Stimulated activated CD8-positive, alpha-beta memory T cell treated with anti-CD3 and anti-CD28 coated beads, Interleukin-4, amount 100 ng/mL, for 48 hours (primary cell): Measurements from ENCODE around the gene TREX2.
A peak's percentile ranks its signal among the peaks of the same experiment; 100 is the strongest.
"Not testable (repeated sequence)": the region's sequence is repeated elsewhere in the genome, so short reads cannot be mapped to it uniquely, and the experiment has no call there.

Experiments used
- DNase-seq: peaks from one replicate; pipeline ENCODE4 v3.0.0-alpha.2; 2020

The TREX2 gene

DNA sequence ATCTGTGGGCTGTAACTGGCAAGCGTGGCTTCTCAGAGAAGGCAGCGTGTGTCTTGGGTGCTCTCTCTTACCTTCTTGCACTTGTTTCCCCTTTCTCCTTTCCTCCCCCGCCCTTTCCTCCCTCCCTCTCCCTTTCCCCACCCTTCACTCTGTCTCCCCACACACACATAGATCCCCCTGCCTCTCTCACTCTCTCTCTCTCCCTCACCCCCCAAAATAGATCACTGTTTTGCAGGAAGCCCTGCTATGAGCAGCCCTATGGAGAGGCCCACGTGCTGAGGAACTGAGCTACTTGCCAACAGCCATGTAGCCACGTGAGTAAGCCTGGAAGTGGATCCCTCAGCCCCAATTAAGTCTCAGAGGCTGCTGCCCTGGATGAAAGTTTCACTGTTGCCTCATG is 40.4 kb downstream of the TREX2 start:
- no peak for DNase-seq

DNA sequence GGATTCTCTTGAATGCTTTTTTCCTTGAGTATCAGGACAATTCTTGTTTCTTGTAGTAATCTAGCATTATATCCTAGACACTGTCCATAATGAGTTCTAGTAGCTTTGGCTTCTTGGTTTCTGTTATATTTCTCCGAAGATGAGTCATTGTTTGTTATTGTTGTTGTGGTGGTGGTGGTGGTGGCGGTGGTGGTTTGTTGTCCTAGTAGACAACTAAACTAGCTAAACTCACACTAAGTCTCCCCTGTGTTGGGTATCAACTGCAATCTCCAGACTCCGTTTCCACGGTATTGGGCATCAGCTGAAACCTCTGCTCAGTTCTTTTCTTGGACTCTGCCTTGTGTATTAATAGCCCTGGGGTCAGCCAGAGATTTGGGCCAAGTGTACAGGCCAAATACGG is 41.5 kb downstream of the TREX2 start:
- DNase-seq: not testable (repeated sequence)

DNA sequence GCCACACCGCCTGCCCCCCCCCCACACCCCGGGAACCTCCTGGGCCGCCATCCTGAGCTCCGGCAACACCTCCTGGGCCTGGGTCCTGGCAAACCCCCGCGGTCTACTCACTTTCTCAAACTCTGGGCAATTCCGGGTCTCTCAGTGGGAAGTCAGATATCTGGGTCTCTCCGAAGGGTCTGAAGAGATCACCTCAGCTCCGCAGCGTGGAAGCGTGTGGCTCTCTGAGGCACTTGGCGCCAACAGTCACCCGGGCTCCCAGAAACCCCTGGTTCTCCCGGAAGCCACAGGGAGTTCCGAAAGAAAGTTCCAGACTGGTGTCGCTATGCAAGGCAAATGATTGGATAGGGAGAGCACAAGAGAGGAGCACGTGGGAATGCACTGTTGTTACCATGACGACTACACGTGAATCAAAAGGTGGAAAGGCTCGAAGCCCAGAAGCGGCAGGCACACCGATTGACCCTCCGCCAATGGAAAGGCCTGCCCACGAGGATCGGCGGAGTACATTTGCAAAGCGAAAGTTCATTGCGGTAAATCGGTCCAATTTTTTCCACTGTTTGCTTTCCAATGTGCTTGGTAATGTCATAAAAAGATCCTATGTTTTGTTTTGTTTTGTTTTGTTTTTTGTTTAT is 44.6 kb downstream of the TREX2 start, which contains the start of gene PNMA6E:
PNMA6E (minus strand) TSS at position 218 of the 632 bp plus-strand sequence. CDS start 2,501 bp downstream, outside the sequence.
- no peak for DNase-seq

DNA sequence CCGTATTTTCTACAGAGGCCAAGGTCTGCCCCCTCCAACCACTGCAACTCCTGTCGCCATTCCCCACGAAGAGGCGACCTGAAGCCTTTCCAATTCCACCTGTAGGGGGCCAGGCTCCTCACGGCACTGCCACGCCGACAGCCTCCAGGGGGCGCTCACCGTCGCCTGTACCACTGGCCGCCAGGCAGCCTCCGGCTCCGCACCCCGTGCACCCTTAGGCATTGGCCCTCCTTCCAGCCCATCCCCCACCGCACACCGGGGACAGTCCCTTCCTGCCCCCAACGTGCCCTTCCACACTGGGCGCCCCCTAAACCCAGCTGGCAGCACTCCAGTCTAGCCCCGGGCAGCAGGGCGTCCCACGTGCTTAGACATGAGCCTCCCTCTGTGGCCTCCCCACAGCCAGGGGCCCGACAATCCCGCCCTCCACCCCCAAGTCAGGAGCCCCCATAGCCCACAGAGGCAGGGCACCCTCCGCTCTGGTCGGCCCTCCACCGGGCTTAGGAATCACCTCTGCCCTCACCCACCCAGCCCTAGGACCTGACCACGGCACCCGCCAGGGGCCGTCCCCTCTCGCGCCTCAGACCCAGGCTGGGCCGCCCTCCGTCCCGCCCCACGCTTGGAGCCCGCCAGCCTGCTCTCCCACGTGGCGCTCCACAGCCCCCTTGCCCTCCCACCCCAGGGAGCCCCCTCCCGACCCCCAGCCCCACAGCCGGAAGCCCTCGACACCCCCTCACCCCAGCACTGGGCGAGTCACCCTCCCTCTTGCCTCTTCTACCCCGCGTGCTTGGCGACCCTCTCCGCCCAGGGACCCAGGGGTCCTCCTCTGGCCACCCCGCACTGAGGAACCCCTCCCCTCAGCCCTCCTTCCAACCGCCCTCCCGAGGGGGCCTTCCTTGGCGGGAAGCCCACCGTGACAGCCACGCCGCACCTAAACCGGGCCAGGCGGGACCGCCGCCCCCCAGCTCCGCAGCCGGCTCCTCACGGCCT is 45.4 kb downstream of the TREX2 start:
- peak; percentile 79 for DNase-seq

DNA sequence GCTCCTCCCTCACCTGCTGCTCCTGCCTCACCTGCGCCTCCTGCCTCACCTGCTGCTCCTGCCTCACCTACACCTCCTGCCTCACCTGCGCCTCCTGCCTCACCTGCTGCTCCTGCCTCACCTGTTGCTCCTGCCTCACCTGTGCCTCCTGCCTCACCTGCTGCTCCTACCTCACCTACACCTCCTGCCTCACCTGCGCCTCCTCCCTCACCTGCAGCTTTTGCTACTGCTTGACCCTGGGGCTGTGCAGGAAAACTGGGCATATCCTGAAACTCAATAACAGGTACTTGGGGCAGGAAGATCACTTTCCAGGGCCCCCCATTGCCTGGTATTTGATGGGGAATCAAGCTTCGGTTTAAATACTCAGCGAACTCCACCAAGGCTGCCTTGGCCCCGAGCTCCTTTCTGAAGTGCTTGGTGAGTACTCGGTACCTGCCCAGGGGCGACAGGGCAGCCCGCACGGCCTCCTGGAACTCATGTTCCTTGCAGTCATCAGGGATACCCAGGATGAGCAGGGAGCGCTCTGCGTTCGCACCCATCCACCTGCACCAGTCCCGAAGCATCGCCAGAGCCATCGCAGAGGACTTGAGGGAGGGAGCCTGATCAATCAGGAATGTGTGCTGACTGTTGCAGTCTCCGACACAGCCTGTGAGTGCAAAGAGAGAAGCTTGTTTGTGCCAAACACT is 47.4 kb downstream of the TREX2 start:
- no peak for DNase-seq

DNA sequence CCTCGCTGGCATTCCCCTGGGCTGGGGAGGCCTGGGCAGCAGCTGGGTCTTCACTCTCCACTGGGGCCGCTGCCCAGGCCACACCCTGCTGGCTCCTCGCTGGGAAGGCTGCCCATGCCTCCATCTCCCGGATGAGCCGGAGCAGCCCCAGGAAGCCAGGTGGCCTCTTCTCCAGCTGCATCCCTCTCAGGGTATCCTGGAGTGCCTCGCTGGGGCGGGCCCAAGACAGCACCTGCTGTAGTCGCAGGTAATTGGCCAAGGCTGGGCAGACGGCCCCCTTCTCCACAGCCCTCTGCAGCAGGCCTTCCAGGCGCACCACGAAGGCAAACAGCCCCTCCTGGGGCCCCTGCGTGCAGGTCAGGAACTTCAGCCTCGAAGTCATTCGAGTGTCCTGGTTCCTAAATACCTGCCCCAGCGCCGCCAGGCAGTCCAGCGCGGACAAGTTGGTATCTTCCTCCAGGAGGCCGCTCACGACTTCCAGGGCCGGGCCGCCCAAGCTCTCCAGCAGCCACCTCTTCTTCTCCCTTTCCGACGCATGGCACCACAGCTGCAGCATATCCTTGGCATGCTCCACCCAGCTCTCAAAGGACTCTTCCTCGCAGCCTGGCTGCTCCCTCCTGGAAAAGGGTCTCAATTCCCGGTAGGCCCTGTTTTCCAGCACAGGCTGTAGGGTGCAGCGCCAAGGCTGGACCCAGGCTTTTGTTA is 48.4 kb downstream of the TREX2 start:
- no peak for DNase-seq

DNA sequence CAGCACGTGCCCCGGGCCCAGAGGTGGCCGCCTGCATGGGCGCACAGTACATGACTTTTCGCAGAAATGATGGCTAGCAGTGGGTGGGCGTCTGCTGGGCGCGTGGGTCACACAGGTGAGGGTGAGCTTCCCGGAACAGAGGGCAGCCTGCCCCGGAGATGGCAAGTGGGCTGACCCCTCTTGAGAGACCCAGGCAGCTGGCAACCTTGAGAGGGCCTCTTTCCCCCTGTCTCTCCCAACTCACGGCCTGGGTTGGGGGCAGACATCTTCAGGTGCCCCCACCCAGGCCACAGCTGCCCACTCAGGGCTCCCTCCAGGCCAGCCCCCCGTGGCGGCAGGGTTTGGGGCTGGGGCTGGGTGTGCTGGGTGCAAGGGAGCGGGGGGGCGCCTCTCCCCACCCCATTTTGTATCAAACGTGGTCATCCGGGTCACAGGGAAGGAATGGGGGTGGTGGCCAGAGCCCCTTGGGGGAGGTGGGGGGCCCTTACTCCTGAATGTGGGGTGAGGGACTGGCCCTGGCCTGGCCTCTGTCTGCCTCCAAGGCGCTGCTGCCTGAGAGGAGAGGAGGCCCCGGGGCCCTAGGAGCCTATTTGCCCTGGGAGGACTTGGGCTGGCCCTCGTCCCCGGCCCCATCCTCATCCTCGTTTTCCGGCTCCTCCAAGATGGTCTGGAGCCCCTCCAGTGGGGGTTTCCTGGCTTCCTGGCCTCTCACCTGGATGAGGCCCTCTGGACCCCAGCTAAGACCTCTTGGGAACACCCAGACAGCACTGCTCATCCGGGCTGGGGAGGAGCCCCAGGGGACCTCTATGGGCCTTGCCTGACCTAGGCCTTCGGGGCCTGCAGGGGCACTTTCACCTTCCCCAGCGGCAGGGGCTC is 49.3 kb downstream of the TREX2 start:
- no peak for DNase-seq

DNA sequence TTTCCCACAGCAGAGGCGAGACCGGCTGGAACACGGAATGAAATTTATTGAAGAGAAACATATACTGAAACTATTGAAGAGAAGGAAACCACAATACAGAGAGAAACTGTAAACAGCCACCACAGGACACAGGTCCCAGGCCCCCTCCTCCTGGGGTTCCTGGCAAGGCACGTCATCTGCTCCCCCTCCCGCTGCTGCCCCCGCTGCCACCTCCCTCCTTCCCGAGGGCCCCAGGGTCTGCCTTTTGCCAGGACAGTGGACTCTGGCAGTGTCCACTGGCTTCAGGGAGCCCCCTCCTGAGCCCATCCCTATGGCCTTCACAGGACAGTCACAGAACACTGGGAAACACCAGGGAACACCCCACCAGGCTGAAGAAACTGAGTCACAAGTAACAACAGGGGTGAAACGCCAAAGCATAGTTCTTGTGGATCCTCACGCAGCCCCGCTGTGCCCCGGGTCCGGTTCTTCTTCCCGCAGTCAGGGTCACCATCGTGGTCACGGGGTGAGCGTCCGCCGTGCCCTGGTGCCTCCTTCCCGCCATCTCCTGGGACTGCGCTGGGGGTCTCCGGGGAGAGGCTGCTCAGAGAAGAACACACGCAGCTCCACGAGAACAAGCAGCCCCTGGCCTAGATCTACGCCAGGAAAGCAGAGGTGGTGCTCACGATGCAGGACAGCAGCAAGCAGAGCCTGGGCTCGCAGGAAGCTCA is 50.1 kb downstream of the TREX2 start:
- no peak for DNase-seq

DNA sequence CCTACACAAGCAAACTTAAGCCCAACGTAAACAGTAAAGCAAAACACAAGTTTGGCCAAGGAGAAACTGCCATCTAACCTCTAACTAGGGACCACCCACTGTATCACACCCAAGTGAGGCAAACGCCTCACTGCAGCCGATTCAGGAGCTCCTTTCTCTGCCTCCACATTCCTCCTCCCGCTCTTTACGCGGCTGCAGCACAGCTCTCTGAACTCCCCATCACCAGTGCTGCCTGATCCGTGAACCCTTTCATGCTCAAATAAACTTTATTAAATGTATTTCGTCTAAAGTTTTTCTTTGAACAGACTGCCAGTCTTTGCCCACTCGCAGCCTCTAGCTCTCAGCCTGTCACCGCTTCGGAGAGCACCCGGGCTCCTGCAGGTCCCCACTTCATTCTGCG is 51.2 kb downstream of the TREX2 start:
- no peak for DNase-seq
